IMR-90 (cell line): ENCODE data around the gene BPGM. TPM values are rescaled to one million over a fixed set of nuclear protein-coding genes. Genes with fewer than 3 reads are reported as not detected.

Experiments used
- ATAC-seq: fragments of 200-7000 bp; cut with Tn5 transposase; 2 replicates; pipeline ENCODE4 v1.9.1; 2020; ENCODE audit warnings: low read depth, mild to moderate bottlenecking, moderate library complexity
- BruUV-seq: library from RNA; stranded (reverse); fragments of 400-500 nt; replicated peaks from 2 replicates; lab custom pipeline; 2021; lab: Mats Ljungman, UMichigan
- CTCF ChIA-PET: fragments of 300-600 bp; formaldehyde crosslinking; extraction: SDS; loops from one replicate; lab custom pipeline; 2021; ENCODE audit warnings: antibody characterized with exemption; lab: Yijun Ruan, JAX
- POLR2A ChIA-PET: fragments of 300-600 bp; sonication (Branson Sonifier 250); formaldehyde crosslinking; loops from one replicate; lab custom pipeline; 2022; ENCODE audit warnings: antibody characterized with exemption; ENCODE audit not compliant: unreplicated experiment; lab: Charles Lee
- DNase-seq: peaks from one replicate; pipeline ENCODE4 v3.0.0; 2013
- H2AFZ ChIP-seq: replicated peaks from 2 replicates; pipeline ENCODE3; 2013; ENCODE audit warnings: low read length, mild to moderate bottlenecking; ENCODE audit not compliant: poor library complexity
- H2AK5ac ChIP-seq: 2 replicates; pipeline ENCODE4 v1.6.1; 2013; ENCODE audit warnings: low read depth, low read length, inconsistent platforms
- H2AK9ac ChIP-seq: replicated peaks from 2 replicates; pipeline ENCODE3; 2013; ENCODE audit warnings: mild to moderate bottlenecking, low read depth, low read length, moderate library complexity; ENCODE audit not compliant: poor library complexity
- H2BK120ac ChIP-seq: 2 replicates; pipeline ENCODE4 v1.6.1; 2013; ENCODE audit warnings: low read depth, low read length, inconsistent platforms
- H2BK15ac ChIP-seq: 3 replicates; pipeline ENCODE4 v1.6.1; 2013; ENCODE audit warnings: low read depth, low read length, inconsistent platforms
- H2BK20ac ChIP-seq: 2 replicates; pipeline ENCODE4 v1.6.1; 2013; ENCODE audit warnings: low read depth, mild to moderate bottlenecking, inconsistent platforms, low read length, moderate library complexity
- H2BK5ac ChIP-seq: 2 replicates; pipeline ENCODE4 v1.6.1; 2013; ENCODE audit warnings: mild to moderate bottlenecking, low read depth, low read length, inconsistent platforms; ENCODE audit not compliant: poor library complexity, severe bottlenecking
- H3K14ac ChIP-seq: replicated peaks from 2 replicates; pipeline ENCODE4 v1.6.1; 2013; ENCODE audit warnings: low read depth, low read length, inconsistent platforms
- H3K18ac ChIP-seq: 2 replicates; pipeline ENCODE4 v1.6.1; 2013; ENCODE audit warnings: low read depth, low read length, control low read depth
- H3K23ac ChIP-seq: 2 replicates; pipeline ENCODE4 v1.6.1; 2013; ENCODE audit warnings: low read depth, low read length, inconsistent platforms
- H3K27ac ChIP-seq: 2 replicates; pipeline ENCODE4 v1.5.1; 2013; ENCODE audit warnings: mild to moderate bottlenecking, control low read depth, low read length; ENCODE audit not compliant: insufficient read depth
- H3K27me3 ChIP-seq: 2 replicates; pipeline ENCODE4 v1.6.1; 2013; ENCODE audit warnings: low read length; ENCODE audit not compliant: control insufficient read depth, insufficient read depth
- H3K36me3 ChIP-seq: 2 replicates; pipeline ENCODE4 v1.6.1; 2013; ENCODE audit warnings: low read length, mixed read lengths; ENCODE audit not compliant: control insufficient read depth, insufficient read depth
- H3K4ac ChIP-seq: 2 replicates; pipeline ENCODE4 v1.6.1; 2013; ENCODE audit warnings: low read depth, low read length, inconsistent platforms
- H3K4me1 ChIP-seq: 2 replicates; pipeline ENCODE4 v1.6.1; 2013; ENCODE audit warnings: low read length, mixed read lengths; ENCODE audit not compliant: control insufficient read depth, insufficient read depth
- H3K4me2 ChIP-seq: 2 replicates; pipeline ENCODE4 v1.6.1; 2013; ENCODE audit warnings: low read depth, mild to moderate bottlenecking, control low read depth, low read length, moderate library complexity
- H3K4me3 ChIP-seq: 2 replicates; pipeline ENCODE4 v1.5.1; 2013; ENCODE audit warnings: low read depth, mild to moderate bottlenecking, control low read depth, low read length, moderate library complexity; ENCODE audit not compliant: insufficient read depth
- H3K56ac ChIP-seq: 2 replicates; pipeline ENCODE4 v1.6.1; 2013; ENCODE audit warnings: low read length, inconsistent platforms; ENCODE audit not compliant: insufficient read depth; ENCODE audit errors: extremely low read depth
- H3K79me1 ChIP-seq, 2 experiments: 2 replicates each; pipeline ENCODE4 v1.6.1; 2013; ENCODE audit warnings: low read length in 2 of 2, inconsistent platforms in 1 of 2, low read depth in 1 of 2
- H3K9ac ChIP-seq: 2 replicates; pipeline ENCODE4 v1.6.1; 2013; ENCODE audit warnings: low read depth, low read length, control low read depth
- H3K9me1 ChIP-seq: 2 replicates; pipeline ENCODE4 v1.6.1; 2013; ENCODE audit warnings: low read length, inconsistent platforms; ENCODE audit not compliant: insufficient read depth
- H3K9me3 ChIP-seq: 2 replicates; pipeline ENCODE4 v1.6.1; 2013; ENCODE audit warnings: low read length; ENCODE audit not compliant: control insufficient read depth, insufficient read depth
- H4K20me1 ChIP-seq: 2 replicates; pipeline ENCODE4 v1.6.1; 2013; ENCODE audit warnings: low read length, inconsistent platforms; ENCODE audit not compliant: insufficient read depth
- H4K5ac ChIP-seq: 2 replicates; pipeline ENCODE4 v1.6.1; 2013; ENCODE audit warnings: mild to moderate bottlenecking, low read depth, low read length, control low read depth
- H4K8ac ChIP-seq, 2 experiments: 2 replicates each; pipeline ENCODE4 v1.6.1; 2013; ENCODE audit warnings: low read depth in 2 of 2, low read length in 2 of 2, control low read depth in 1 of 2, inconsistent platforms in 1 of 2
- H4K91ac ChIP-seq: 2 replicates; pipeline ENCODE4 v1.6.1; 2013; ENCODE audit warnings: low read depth, low read length, inconsistent platforms; ENCODE audit not compliant: insufficient read depth
- CEBPB ChIP-seq: IDR thresholded peaks from 2 replicates; pipeline ENCODE4 v1.6.1; 2012; ENCODE audit warnings: low read depth, low read length, improper control_type of control experiment
- NFE2L2 ChIP-seq: fragments of 150-350 bp; IDR thresholded peaks from 2 replicates; pipeline ENCODE4 v1.6.1; 2016; ENCODE audit warnings: low read depth, mild to moderate bottlenecking, low read length
- POLR2A ChIP-seq: IDR thresholded peaks from 2 replicates; pipeline ENCODE4 v1.6.1; 2012; ENCODE audit warnings: mild to moderate bottlenecking, low read depth, low read length
- RAD21 ChIP-seq: IDR thresholded peaks from 2 replicates; pipeline ENCODE4 v1.6.1; 2012; ENCODE audit warnings: low read length, improper control_type of control experiment
- RCOR1 ChIP-seq: IDR thresholded peaks from 2 replicates; pipeline ENCODE4 v1.6.1; 2012; ENCODE audit warnings: mild to moderate bottlenecking, low read length, improper control_type of control experiment; ENCODE audit not compliant: insufficient replicate concordance
- RFX5 ChIP-seq: IDR thresholded peaks from 2 replicates; pipeline ENCODE4 v1.8.0; 2012; ENCODE audit warnings: low read depth, mild to moderate bottlenecking, low read length, moderate library complexity
- WGBS, 2 experiments: methylation state at CpG; one replicate each; pipeline versions ENCODE4 v1.1.5 to v1.1.7; 2013; ENCODE audit warnings: missing lambda C conversion rate in 2 of 2; ENCODE audit not compliant: insufficient read length in 1 of 2; ENCODE audit errors: extremely low coverage in 2 of 2; 5-methylcytosine and 5-hydroxymethylcytosine counted together
- dilution Hi-C: fragments of 300-500 bp; cut with HindIII; formaldehyde crosslinking; loops from one replicate; pipeline ENCODE4 v1.14.3; 2018; ENCODE audit warnings: low sequenced_read_pairs; ENCODE audit not compliant: unreplicated experiment
- in situ Hi-C: fragments of 300-500 bp; cut with MboI; formaldehyde crosslinking; loops from 3 replicates; pipeline ENCODE4 v1.14.3; 2019; ENCODE audit warnings: low sequenced_read_pairs, inconsistent platforms, mixed read lengths
- intact Hi-C: fragments of 100-400 bp; cut with micrococcal nuclease; formaldehyde crosslinking; loops from 2 replicates; pipeline ENCODE4 v1.10.0; 2022
- polyA plus RNA-seq, 3 experiments: library from polyadenylated mRNA; depleted of rRNA; stranded (reverse); fragments of >200 nt; gene quantifications; 2 replicates each; pipeline ENCODE4 v1.2.3, GENCODE V29; 2012; ENCODE audit warnings: low replicate concordance in 1 of 3
- total RNA-seq: library from RNA; depleted of rRNA; stranded (reverse); fragments of >200 nt; gene quantifications from 2 replicates; pipeline ENCODE4 v1.2.3, GENCODE V29; 2012
- TF ChIP-seq, protein P1 (sequence below): fragments of 150-350 bp; IDR thresholded peaks from 2 replicates; pipeline ENCODE4 v1.6.1; 2017; ENCODE audit warnings: mild to moderate bottlenecking, antibody characterized with exemption, low read length, low read depth

The BPGM gene
- total and polyA plus RNA-seq, 2 of the 4 experiments (the other 2 are of a cell fraction): 18.8 to 20.0 TPM

DNA sequence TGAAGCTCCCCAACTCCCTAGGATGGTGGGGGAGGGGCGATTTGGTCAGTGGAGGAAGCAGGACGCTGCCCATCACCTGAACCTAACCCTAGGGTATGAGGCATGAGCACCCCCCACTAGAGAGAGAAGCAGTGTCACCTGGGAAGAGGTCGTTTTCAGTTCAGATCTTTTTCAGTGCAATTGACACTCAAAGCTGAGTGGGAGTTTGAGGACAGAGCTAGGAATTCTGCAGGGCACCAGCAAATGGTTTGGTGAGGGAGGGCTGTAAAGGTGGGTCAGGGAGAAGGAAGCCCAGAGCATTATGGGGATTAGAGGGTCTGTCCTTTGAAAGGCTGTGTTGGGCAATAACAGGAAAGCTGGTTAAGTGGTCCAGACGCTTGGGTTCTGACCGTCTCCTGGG is 10.9 kb downstream of the BPGM start:
- Histone ChIP-seq H3K56ac (no peak overlapping the region), H3K4me1 (peaks cover 23% of the 10 kb centered on the region), H4K8ac (peak overlapping the region in 1 of 2 experiments; percentile 42; a peak in 2 of 4 replicates), H2AK9ac (no peak overlapping the region), H3K18ac (no peak overlapping the region), H3K27ac (no peak overlapping the region), H2AFZ (no peak overlapping the region), H3K36me3 (peaks cover 5% of the 10 kb centered on the region), H3K27me3 (no peaks in the 10 kb centered on the region), H3K79me1 (peaks cover 46 to 74% of the 10 kb centered on the region in 2 experiments), H3K4ac (peak overlapping the region; percentile 6), H2BK15ac (no peak overlapping the region), H4K20me1 (no peaks in the 10 kb centered on the region), H3K14ac (peak overlapping the region; percentile 13; the same call in 1 of the 2 replicates), H3K23ac (peak overlapping the region; percentile 36), H4K5ac (peak overlapping the region; percentile 37; the same call in 1 of the 2 replicates), H2BK120ac (peak overlapping the region; percentile 38), H4K91ac (no peak overlapping the region), H3K4me2 (no peak overlapping the region), H2AK5ac (peak overlapping the region; percentile 51), H3K9ac (no peak overlapping the region), H3K9me1 (peaks cover 28% of the 10 kb centered on the region), H3K4me3 (no peak overlapping the region), H2BK20ac (peak overlapping the region; percentile 17), H3K9me3 (no peaks in the 10 kb centered on the region), H2BK5ac (peak overlapping the region; percentile 41)
- no TSS peak for BruUV-seq
- in situ Hi-C loops (no loop called here), intact Hi-C loops (no loop called here), dilution Hi-C loops (no loop called here)
- ChIA-PET POLR2A (interaction anchor here (0.6 to 0.7 kb wide), 3 partner anchors 9 to 142 kb away, joined by 3 to 4 read pairs (median 4); no protein-coding TSS in a partner anchor), CTCF (interaction anchor here (2.2 kb wide), 1 partner anchor 9 kb away, joined by 9 read pairs; no protein-coding TSS in a partner anchor)
- WGBS, 2 experiments: no CpG with 5 or more reads among the region's 5 CpGs
- ATAC-seq (no peak), DNase-seq (no peak)
- TF ChIP-seq RCOR1: no peak
- TF ChIP-seq RAD21: no peak
- TF ChIP-seq POLR2A: no peak
- TF ChIP-seq RFX5: no peak
- TF ChIP-seq CEBPB: peak; percentile 43
- TF ChIP-seq, protein P1, sequence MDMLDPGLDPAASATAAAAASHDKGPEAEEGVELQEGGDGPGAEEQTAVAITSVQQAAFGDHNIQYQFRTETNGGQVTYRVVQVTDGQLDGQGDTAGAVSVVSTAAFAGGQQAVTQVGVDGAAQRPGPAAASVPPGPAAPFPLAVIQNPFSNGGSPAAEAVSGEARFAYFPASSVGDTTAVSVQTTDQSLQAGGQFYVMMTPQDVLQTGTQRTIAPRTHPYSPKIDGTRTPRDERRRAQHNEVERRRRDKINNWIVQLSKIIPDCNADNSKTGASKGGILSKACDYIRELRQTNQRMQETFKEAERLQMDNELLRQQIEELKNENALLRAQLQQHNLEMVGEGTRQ: no peak
- TF ChIP-seq NFE2L2: no peak
